PC-9 (cell line): ENCODE measurements around the gene KLC1.

Experiments used
- CTCF ChIP-seq: fragments of 200-600 bp; sonication (generic); conservative IDR thresholded peaks from 2 replicates; pipeline ENCODE4 v1.6.1; 2017; ENCODE audit warnings: mixed run types, antibody characterized with exemption, mild to moderate bottlenecking, moderate library complexity
- EZH2 ChIP-seq: fragments of 200-600 bp; sonication (generic); IDR thresholded peaks from 2 replicates; pipeline ENCODE4 v1.8.0; 2017; ENCODE audit warnings: antibody characterized with exemption, low read depth

GRCh38 chr14:103694572-103695026 is 65.6 kb downstream of the KLC1 start:
- no peak for TF ChIP-seq CTCF
- no peak for TF ChIP-seq EZH2
